HG02759 (cell line): ENCODE results near the gene HID1.
"Not testable (repeated sequence)": the region's sequence is repeated elsewhere in the genome, so short reads cannot be mapped to it uniquely, and the experiment has no call there.

ENCODE experiments used
- ATAC-seq: cut with Tn5 transposase; IDR thresholded peaks from one replicate; pipeline ENCODE4 v1.9.1; 2021; ENCODE audit warnings: mild to moderate bottlenecking, moderate library complexity; ENCODE audit not compliant: unreplicated experiment

The HID1 gene, protein sequence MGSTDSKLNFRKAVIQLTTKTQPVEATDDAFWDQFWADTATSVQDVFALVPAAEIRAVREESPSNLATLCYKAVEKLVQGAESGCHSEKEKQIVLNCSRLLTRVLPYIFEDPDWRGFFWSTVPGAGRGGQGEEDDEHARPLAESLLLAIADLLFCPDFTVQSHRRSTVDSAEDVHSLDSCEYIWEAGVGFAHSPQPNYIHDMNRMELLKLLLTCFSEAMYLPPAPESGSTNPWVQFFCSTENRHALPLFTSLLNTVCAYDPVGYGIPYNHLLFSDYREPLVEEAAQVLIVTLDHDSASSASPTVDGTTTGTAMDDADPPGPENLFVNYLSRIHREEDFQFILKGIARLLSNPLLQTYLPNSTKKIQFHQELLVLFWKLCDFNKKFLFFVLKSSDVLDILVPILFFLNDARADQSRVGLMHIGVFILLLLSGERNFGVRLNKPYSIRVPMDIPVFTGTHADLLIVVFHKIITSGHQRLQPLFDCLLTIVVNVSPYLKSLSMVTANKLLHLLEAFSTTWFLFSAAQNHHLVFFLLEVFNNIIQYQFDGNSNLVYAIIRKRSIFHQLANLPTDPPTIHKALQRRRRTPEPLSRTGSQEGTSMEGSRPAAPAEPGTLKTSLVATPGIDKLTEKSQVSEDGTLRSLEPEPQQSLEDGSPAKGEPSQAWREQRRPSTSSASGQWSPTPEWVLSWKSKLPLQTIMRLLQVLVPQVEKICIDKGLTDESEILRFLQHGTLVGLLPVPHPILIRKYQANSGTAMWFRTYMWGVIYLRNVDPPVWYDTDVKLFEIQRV

DNA sequence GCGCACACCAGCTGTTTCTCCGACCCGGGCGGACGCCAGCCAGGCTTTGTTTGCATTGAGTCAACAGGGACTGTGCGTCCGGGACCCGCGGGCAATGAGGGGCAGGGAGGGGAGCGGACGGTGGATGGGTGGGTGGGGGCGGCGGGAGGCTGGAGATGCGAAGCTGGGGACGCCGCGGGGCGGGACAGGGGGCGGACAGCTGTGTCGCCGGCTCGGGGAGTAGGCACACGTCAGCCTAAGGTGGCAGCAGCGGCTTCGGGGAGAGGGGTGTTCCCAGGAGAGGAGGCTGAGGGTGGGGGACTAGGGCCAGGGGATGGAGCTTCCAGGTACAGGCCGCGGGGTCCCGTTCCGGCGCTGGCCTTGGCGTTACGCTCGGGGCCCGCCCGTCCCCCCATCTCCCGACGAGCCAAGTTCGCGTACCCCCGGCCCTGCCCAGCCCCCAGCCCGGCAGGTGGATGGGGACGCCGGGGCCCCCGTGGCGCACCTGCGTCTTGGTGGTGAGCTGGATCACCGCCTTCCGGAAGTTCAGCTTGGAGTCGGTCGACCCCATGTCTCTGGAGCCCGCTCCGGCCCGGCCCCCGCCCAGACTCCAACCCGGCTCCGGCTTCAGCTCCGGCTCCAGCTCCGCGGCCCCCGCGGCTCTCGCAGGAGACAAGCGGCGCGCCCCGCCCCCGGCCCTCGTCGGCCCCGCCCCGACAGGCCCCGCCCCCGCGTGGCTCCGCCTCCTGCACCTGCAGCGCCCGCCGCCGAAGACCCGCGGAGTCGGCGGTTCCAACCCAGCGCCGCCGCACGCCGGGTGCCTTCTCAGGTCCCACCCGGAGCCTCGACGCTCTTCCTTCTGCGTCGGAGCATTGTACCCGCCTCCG is at the start of gene HID1:
HID1 (minus strand) TSS at position 653 of the 866 bp plus-strand sequence; CDS start at position 550, 103 bp downstream.
- ATAC-seq, result no peak

GRCh38 chr17:75020331-75021110 is 48.0 kb upstream of the HID1 start:
- ATAC-seq, result no peak

GRCh38 chr17:75019710-75020109 is 47.2 kb upstream of the HID1 start:
- ATAC-seq, result no peak

- ATAC-seq, result no peak
Observed at GRCh38 chr17:75019146-75019545, 46.6 kb upstream of the HID1 start.

DNA sequence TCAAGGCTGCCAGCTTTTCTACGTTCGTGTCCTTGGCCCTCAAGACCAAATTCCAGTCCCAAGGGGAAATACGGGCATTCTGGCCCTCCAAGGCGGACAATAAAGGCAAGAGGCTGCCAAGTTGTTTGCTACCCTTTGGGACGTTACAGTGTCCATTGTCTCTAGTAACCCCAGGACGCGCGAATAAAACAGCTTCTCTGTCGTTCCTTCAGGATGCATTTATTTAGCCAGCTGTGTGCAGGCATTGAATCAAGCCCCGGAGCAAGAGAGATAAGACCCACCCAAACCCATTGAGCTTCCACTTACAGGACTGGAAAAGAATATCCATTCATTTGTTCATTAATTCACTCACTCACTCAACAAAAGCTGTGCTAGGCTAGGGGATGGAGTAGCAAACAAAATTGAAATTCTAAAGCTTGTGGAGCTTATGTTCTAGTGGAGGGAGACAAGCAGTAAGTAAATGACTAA is 40.6 kb upstream of the HID1 start:
- no peak for ATAC-seq

GRCh38 chr17:75012346-75013091 is 40.0 kb upstream of the HID1 start, which contains the start of gene MRPL58:
Gene MRPL58 (plus strand): TSS chr17:75012670. CDS start chr17:75012687, 17 bp downstream.
- ATAC-seq, result peak; percentile 93

DNA sequence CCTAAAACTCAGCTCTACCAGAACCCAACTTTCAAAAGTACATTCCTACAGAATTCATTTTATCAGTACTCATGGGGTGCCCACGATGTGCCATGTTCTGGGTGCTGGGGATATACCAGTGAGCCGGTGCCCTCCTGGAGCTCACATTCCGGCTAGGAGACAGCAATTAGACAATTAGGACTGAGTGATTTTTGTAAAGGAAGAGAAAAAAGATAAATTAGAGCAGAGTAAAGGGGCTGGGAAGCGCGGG is 39.5 kb upstream of the HID1 start:
- ATAC-seq, result no peak

- ATAC-seq, result no peak
Observed at GRCh38 chr17:75011401-75012095, 39.0 kb upstream of the HID1 start.

GRCh38 chr17:75010683-75011400 is 38.3 kb upstream of the HID1 start:
- ATAC-seq, result no peak

GRCh38 chr17:75009139-75009724 is 36.7 kb upstream of the HID1 start:
- ATAC-seq, result no peak

DNA sequence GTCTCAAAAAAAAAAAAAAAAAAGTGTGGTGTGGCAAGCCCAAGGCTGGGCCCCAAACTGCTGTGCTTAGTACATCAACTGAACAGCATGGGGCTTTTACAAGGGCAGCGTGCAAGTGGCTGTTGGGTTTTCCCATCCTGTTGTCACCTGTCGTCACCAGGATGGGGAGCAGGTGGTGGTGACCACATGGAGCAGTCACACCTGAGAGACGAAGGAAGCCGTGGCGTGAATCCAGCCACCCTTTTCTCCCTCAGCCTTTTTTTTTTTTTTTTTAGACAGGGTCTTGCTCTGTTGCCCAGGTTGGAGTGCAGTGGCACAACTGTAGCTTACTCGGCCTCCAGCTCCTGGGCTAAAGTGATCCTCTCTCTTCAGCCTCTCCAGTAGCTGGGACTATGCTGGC is 35.8 kb upstream of the HID1 start:
- no peak for ATAC-seq

DNA sequence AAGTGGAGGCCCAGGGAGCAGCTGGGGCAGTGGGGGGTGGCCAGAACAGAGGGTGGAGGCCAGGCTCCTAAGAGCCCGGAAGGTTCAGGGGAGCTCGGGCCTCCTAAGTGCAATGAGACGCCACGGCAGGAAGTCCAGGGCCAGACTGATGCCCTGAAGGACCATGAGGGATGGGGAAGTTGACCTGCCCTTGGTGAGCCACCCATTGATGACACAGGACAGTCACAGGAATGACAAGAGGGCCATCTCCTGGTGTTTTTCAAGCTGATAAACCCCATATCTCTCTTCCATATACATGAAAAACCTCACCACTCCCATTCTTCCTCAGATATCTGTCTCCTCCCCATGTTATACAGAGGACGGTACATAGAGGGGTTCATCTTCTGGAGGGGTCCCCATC is 34.1 kb upstream of the HID1 start:
- ATAC-seq, result no peak

DNA sequence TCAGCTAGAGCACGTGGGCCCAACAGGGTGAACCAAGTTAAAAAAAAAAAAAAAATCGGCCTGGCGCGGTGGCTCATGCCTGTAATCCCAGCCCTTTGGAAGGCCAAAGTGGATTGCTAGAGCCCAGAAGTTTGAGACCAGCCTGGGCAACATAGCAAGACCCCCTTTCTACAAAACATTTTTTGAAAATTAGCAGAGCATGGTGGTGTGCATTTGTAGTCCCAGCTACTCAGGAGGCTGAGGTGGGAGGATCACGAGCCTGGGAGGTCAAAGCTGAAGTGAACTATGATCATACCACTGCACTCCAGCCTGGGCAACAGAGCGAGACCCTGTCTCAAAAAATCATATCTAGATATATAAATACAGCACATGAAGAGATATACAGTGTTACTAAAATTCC is 33.5 kb upstream of the HID1 start:
- not testable (repeated sequence) for ATAC-seq

GRCh38 chr17:75005291-75005690 is 32.7 kb upstream of the HID1 start:
- ATAC-seq, result no peak

- ATAC-seq, result no peak
Observed at GRCh38 chr17:75004371-75004770, 31.8 kb upstream of the HID1 start.

- no peak for ATAC-seq
Observed at GRCh38 chr17:75003957-75004355, 31.4 kb upstream of the HID1 start.

DNA sequence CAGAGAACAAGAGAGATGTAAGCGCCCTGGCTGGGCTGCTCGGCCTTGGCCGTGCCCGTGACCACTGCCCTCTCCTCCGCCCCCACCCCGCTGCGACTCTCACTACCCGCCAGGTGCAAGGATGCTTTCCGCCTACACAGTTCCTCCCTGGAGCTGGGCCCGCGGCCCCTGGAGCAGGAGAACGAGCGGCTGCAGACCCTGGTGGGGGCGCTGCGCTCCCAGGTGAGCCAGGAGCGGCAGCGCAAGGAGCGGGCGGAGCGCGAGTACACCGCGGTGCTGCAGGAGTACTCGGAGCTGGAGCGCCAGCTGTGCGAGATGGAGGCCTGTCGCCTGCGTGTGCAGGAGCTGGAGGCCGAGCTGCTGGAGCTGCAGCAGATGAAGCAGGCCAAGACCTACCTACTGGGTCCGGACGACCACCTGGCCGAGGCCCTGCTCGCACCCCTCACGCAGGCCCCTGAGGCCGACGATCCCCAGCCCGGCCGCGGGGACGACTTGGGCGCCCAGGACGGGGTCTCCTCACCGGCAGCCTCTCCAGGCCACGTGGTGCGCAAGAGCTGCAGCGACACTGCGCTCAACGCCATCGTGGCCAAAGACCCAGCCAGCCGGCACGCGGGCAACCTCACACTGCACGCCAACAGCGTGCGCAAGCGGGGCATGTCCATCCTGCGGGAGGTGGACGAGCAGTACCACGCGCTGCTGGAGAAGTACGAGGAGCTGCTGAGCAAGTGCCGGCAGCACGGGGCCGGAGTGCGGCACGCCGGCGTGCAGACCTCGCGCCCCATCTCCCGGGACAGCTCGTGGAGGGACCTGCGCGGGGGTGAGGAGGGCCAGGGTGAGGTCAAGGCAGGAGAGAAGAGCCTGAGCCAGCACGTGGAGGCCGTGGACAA is 30.8 kb upstream of the HID1 start:
- ATAC-seq, result no peak
